HFF-Myc (cell line): ENCODE data around the gene FAM199X.

Experiments used
- DNase-seq: peaks from one replicate; pipeline ENCODE4 v3.0.0-alpha.2; 2011; ENCODE audit warnings: low read depth; ENCODE audit errors: extremely low read depth
- H3K4me3 ChIP-seq: replicated peaks from 2 replicates; pipeline ENCODE4 v1.5.1; 2011; ENCODE audit warnings: low read depth, mild to moderate bottlenecking, control low read depth, low read length
- CTCF ChIP-seq: IDR thresholded peaks from 2 replicates; pipeline ENCODE4 v1.5.1; 2012; ENCODE audit warnings: mild to moderate bottlenecking, low read depth, low read length, control low read depth; ENCODE audit errors: missing control alignments

FAM199X gene

GRCh38 chrX:104183685-104184084 lies 17.4 kb downstream of the FAM199X start:
- no peak for DNase-seq
- no peak overlapping the region for H3K4me3 ChIP-seq
- no peak for TF ChIP-seq CTCF

GRCh38 chrX:104187931-104188330 lies 21.7 kb downstream of the FAM199X start:
- TF ChIP-seq CTCF, result no peak
- H3K4me3 ChIP-seq, result no peak overlapping the region
- DNase-seq, result no peak

- TF ChIP-seq CTCF, result no peak
- no peak for DNase-seq
- no peak overlapping the region for H3K4me3 ChIP-seq
These were observed 23.6 kb downstream of the FAM199X start for GRCh38 chrX:104189837-104190236.

- TF ChIP-seq CTCF, result no peak
- DNase-seq, result no peak
- no peak overlapping the region for H3K4me3 ChIP-seq
These were observed 27.2 kb downstream of the FAM199X start for GRCh38 chrX:104193485-104193884.

- no peak for TF ChIP-seq CTCF
- H3K4me3 ChIP-seq, result no peak overlapping the region
These were observed 28.8 kb downstream of the FAM199X start for GRCh38 chrX:104195013-104195412.

GRCh38 chrX:104195489-104196084 lies 29.3 kb downstream of the FAM199X start:
- no peak overlapping the region for H3K4me3 ChIP-seq
- peak; percentile 57 for TF ChIP-seq CTCF
- peak; percentile 5 for DNase-seq

More at GRCh38 chrX:104195013-104195412, 28.8 kb downstream of the FAM199X start:
- no peak for DNase-seq

GRCh38 chrX:104205548-104205947 lies 39.3 kb downstream of the FAM199X start:
- H3K4me3 ChIP-seq, result no peak overlapping the region
- DNase-seq, result no peak
- no peak for TF ChIP-seq CTCF
